Dermis blood vessel endothelial cell (primary cell): Measurements from ENCODE around the gene PLA2G2F. TPM values are rescaled to one million over a fixed set of nuclear protein-coding genes. Genes with fewer than 3 reads are reported as not detected.

Experiments used
- DNase-seq: peaks from one replicate; pipeline ENCODE4 v3.0.0; 2010
- total RNA-seq: library from RNA; depleted of rRNA; stranded (reverse); fragments of >200 nt; gene quantifications from 2 replicates; pipeline ENCODE4 v1.2.3, GENCODE V29; 2014

Gene PLA2G2F
- total RNA-seq, 1 donor from 2014 or later, result not detected

DNA sequence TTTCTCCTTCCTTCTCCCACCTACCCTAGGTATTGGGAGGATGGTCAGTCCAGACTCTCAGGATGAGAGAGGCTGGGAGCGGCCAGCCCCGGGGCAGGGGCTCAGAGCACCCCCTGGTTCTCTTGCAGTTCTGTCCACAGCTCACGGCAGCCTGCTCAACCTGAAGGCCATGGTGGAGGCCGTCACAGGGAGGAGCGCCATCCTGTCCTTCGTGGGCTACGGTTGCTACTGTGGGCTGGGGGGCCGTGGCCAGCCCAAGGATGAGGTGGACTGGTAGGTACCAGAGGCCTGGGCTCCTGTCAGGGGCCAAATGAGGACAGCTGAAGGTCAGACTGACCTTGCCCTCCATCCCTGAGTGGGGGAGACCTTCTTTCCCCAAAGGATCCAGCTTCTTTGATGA lies 4.2 kb downstream of the PLA2G2F start:
- no peak for DNase-seq

DNA sequence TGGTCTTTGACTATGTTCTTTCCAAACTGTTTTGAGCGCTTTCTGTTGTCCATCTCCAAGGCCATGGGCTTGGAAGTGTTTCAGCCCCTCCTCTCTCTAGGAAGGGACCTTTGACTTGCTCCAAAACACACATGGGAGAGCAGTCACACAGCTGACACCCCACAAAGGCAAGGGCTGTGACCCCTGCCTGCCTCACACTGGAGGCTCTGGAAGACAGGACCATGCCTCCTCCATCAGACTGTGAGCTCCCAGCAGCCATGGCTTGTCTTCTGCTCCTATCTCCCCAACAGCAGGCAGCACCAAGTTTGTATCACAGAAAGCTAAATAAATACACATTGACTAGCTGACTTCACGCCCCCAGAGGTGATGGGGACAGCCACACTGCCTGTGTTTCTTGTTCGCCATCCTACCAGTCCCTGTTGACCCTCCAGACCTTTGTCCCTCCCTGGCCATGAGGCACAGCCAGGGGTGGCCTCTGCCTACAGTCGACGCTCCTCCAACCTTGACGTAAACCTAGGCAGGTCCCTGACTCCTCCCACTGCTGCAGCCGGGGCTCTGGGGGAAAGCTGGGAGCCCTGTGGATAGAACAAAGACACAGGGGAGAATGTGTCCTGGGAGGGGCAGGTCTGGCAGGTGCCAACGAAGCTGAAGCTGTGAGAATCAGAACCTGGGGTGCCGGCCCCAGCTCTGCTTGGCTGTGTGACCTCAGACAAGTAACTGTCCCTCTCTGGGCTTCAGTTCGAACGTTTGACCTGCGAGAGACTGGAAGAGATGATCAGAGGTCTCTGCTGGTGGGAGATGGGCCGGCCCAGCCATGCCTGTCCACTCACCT lies 4.8 kb downstream of the PLA2G2F start:
- DNase-seq, result no peak

DNA sequence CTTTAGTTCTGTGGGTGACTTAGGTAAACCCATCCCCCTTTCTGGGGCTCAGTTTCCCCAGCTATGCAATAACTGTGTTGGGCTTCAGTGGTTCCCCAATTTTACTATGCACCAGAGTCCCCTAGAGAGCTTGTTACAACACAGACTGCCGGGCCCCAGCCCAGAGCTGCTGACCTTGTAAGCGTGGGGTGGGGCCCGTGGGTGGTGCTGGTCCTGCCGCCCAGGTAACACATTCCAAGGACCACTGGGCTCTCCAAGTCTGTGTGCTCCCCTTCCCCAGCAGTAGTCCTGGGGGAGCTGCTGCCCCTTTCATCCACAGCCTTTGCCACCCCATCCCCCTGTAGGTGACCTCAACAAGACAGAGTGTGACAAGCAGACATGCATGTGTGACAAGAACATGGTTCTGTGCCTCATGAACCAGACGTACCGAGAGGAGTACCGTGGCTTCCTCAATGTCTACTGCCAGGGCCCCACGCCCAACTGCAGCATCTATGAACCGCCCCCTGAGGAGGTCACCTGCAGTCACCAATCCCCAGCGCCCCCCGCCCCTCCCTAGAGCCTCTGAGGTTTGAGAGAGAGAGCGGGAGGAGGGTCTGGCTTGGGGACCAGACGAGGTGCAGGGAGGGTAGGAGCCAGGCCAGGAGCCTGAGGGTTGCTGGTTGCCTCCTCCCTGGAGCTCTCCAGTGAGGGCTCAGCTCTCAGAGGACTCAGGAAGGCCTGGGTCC lies 8.9 kb downstream of the PLA2G2F start:
- DNase-seq, result no peak

DNA sequence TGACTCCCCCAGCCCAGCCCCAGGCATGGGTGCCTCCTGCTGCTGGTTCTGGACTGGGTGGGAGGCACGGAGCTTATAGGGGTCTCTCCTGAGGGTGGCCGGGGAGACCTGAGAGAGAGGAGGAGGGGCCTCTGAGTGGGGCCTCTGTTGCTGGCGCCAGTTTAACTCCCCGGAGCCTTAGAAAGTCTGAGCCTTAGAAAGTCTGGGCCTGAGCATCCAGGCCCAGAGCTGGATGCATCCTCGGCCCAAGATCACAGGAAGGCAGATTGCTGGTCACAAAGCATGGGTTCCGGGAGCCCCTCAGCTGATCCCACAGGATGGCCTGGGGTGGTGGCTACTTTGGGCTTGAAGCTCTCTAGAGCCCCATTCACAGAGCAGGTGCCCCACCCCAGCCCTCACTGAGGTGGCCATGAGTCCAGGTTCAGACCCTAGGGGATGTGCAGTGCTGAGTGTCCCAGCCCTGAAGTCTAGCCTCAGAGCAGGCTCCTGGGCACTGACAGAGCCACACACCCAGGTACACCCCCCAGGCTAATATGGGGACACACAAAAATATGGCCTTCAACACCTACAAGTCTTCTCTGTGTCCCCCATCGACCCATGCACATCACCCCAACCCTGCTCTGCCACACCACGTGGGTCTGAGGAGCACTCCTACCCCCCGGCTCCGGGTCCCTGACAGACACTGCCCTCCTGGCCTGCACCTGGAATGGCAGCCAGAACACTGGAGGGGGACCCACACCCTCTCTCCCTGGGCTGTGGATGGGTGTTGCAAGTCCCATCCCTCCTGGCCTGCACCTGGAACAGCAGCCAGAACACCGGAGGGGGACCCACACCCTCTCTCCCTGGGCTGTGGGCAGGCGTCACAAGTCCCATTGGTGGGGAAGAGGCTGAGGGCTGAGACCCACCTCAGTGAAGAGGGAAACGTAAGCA lies 9.7 kb downstream of the PLA2G2F start:
- DNase-seq, result no peak

DNA sequence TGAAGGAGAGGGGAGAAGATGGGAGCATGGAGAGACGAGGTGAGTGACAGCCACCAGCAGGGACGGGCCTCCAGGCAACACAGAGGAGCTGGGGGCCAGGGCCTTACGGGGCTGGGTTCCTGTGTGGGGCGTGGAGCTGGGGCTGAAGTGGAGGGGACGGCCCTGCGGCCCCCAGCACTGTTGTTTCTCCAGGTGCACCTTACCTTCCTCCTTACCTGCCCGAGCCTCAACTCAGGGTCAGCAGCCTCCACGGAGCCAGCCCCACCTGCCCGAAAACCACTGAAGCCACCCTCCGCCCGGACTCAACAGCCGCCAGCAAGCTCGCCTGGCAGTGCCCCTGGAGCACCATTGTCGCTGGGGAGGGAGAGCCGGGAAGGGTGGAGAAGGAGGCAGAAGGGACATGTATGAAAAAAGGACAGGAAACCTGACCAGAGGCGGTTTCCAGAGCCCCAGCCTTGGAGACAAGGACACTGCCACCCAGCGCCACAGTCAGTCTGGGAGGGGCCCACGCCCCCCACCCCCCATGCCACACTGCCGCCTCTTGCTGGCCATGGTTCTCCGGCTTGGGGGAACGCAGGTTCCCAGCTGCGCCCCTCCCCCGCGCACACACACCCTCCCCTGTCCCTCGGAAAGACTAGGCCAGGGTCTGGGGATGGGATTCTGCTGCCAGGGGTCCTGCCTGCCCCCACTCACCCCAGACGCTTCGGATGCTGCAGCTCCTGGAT lies 10.6 kb downstream of the PLA2G2F start:
- DNase-seq, result no peak

DNA sequence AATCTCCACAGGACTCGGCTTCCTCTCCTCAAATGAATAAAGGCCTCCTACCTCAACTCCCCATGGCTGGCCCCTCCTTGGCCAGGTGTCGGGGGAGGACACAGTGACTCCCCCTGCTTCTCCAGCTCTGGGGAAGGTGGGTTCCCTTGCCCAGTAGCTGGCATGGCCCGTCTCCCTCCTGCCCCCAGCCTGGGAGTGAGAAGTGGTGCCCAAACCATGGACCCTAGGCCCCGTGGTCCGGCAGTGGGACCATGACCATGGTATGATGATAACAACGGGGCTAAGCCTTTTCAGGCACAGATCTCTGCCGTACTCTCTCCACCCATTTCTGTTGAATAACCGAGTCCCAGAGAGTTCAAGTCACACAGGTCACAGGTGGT lies 11.2 kb downstream of the PLA2G2F start:
- DNase-seq, result no peak

DNA sequence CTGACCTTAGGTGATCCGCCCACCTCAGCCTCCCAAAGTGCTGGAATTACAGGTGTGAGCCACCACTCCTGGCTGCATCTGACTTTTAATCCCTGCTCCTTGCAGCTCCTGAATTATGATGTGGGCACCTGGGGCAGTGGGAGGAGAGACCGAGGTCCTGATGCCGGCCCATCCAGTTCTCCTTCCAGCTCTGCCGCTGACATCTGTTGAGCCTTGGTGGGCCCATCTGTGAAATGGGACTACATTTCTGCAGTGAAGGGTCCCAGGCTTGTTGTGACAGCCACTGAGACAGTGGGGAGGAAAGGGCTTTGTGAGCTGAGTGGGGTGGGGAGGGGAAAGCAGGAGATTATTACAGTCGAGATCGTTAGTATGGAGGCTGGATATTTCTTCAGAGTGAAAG lies 11.8 kb downstream of the PLA2G2F start:
- no peak for DNase-seq

DNA sequence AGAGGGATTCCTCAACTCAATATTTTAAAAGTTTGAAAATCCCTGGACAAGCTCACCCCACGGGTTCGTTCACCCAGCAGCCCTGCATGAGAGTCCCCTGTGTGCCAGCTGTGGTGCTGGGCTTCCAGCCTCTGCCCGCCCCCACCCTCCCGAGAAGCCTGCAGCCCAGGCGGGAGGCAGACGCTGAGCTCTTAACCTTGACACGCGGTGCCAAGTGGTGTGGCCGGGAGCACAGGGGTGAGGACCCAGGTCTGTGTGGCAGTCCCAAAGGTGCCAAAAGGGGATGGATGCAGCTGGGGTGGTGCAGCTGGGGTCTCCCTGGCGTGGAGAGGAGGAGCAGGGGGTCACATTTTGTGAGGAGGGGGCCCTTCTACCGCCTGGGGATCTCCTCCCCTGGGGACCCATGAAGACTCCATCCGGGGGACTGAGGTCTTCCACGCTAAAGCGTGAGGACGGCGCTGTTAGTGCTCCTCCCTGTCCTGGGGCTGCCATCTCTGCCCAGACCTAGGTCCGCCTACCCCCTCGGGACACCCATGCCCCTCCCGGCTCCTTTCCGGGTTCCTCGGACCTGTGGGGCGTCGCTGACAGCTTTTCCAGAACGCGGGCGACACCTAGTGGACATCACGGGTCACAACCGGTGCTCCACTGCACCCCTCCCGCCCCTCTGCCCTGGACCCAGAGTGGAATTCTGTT lies 12.9 kb downstream of the PLA2G2F start:
- DNase-seq, result peak; percentile 72

DNA sequence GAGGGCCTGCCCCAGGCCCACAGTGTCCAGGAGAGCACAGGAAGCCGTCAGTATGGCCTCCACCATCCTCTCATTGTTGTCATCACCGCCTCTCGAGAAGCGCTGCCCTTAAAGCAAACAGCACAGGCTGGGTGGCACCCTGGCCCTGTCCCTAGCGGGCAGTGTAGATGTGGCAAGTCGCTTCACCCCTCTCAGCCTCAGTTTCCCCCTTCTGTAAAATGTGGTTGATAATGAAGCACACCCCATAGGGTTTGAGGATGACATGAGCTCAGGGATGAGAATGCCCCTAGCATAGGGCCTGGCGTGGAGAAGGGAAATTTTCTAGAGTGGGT lies 13.4 kb downstream of the PLA2G2F start:
- no peak for DNase-seq

DNA sequence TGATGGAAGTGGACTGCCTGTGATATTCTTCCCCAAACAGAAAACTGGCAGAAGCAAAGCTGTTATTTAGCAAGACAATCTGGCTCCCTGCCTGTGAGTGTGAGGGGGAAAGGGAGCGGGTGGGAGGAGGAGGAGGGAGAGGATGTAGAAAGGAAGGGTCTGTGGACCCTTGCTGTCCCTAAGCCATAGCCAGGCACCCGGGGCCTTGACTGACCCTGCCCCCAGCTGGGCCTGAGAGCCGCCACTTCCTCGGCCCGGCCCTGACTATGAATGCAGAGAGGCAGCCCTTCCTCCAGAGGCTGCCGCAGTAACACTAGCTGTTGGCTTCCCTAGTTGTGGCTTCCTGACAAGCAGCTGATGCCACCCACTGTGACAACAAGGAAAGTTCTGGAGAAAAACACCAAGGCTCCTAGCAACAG lies 13.9 kb downstream of the PLA2G2F start:
- no peak for DNase-seq

DNA sequence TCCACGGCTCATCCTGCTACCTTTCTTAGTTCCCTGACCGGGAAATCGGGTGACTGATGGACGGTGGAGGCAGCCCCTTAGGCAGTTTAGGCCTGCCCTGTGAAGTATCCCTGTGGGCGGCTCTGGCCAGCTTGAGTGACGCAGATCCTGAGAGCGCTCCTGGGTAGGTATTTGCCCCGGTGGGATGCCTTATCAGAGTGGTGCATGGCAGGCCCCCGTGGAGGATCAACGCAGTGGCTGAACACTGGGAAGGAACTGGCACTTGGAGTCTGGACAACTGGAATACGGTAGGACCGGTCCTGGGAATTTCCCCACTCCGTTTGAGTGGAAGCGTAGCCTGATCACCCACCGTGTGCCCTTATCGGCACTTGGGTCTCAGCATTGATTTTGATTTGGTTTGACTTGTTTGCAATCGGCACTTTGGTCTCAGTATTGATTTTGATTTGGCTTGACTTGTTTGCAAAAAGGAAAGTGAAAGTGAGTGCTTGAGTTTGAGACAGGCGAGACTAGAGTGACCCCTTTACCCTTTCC lies 15.2 kb downstream of the PLA2G2F start:
- no peak for DNase-seq

DNA sequence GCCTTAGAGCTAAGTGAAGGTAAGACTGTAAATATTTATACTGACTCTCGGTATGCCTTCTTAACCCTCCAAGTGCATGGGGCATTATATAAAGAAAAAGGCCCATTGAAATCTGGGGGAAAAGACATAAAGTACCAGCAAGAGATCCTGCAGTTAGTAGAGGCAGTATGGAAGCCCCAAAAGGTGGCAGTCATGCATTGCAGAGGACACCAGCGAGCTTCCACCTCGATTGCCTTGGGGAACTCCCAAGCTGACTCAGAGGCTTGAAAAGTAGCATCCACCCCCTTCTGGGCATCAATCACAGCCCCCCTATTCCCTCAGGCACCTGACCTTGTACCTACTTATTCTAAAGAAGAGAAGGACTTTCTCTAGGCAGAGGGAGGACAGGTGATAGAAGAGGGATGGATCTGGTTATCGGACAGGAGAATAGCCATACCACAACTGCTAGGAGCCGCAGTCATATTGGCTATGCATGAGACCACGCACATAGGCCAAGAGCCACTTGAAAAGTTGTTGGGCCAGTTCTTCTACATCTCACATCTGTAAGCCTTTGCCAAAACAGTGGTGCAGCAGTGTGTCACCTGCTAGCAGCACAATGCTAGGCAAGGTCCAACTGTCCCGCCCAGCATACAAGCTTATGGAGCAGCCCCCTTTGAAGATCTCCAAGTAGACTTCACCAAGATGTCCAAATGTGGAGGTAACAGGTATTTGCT lies 19.4 kb downstream of the PLA2G2F start:
- no peak for DNase-seq

DNA sequence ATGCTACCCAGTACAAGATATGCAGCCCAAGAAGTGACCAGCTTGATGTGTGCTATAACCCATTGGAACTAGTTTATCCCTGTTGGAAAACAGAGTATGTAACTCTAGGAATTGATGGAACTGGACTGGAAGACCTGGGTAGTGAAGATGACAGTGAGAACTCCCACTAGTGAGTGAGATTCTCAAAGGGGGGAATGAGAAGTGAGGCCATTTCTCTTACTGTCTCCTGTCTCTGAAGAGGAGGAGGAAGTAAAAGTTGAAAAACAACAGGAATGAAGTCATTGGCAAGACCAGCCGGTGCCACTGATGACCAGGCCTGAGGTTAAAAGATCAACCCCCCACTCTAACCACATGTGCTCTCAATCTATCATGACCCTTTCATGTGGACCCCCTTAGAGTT lies 20.9 kb downstream of the PLA2G2F start:
- peak; percentile 14 for DNase-seq

DNA sequence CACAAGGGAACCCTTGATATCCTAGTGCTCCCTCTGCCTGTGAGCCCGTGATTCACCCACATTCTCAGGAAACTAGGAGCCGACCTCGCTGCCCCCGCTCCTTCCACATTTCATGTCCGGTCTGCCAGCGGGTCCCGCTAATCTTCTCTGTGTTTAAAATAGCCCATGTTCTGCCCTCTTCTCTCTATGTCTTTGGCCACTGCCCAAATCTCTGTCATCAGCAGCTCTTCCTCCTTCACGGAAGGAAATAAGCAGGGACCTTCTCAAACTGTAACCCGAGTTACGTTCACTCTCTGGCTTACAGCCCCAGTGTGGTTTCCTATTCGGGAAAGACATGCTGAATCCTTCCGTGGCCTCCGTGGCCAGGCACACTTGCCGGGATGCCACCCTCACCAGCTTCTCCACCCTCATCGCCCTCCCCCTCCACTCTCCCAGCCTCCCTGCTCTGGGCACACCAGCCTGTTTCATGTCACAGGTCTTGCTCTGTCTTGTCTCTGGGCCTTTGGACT lies 25.6 kb downstream of the PLA2G2F start:
- DNase-seq, result peak; percentile 60

DNA sequence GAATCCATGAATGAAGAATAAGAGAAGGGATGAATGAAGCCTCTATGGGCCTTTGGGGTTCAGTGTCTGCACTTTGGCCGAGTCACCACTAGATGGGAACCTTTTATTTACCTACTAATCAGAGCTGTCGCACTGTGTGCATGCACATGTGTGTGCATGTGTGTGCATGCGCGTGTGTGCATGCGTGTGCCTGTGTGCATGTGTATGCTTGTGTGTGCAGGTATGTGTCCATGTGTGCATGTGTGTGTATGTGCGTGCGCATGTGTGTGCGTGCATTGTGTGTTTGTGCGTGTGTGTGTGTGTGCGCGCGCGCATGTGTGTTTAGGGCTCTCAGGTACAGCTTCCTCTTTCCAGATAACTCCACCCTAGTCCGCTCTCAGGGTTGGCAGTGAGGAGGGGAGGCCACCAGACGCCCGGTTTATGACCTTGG lies 26.4 kb downstream of the PLA2G2F start:
- peak; percentile 46 for DNase-seq

DNA sequence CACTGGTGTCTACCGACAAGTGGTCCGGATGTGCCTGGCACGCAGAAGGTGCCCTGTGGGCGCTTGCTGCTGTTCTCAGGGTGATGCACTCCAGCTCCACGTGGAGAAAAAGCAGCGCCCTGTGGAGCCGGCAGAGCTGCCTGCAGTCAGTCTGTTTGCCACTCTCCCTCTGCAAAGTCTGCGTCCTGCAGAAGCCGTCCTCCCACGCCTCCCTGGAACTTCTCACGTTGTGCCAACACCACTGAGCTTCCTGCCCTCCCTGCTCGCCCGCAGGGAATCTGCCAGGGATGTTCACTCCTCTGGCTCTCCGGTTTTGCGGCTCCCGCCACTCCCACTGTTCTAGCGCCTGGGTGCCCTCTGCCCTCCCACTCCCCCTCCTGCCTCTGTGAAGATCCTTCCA lies 26.9 kb downstream of the PLA2G2F start:
- DNase-seq, result no peak

DNA sequence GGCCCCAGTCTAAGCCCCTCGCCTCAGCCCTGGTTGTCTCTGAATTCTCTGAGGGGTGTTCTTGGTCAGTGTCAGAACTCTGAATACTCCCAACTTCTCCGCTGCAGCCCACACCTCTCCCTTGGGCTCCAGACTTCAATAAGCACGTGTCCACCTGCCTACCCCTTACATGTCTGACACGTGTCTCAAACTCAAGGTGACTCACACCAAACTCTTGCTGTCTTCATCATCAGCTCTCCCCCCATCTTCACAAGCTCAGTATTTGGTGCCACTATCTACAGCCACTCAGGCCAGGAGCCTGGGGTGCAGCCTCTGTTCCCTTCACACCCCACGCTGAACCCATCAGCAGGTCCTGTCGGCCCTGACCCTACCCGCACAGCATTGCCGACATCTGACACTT lies 28.0 kb downstream of the PLA2G2F start:
- DNase-seq, result no peak

DNA sequence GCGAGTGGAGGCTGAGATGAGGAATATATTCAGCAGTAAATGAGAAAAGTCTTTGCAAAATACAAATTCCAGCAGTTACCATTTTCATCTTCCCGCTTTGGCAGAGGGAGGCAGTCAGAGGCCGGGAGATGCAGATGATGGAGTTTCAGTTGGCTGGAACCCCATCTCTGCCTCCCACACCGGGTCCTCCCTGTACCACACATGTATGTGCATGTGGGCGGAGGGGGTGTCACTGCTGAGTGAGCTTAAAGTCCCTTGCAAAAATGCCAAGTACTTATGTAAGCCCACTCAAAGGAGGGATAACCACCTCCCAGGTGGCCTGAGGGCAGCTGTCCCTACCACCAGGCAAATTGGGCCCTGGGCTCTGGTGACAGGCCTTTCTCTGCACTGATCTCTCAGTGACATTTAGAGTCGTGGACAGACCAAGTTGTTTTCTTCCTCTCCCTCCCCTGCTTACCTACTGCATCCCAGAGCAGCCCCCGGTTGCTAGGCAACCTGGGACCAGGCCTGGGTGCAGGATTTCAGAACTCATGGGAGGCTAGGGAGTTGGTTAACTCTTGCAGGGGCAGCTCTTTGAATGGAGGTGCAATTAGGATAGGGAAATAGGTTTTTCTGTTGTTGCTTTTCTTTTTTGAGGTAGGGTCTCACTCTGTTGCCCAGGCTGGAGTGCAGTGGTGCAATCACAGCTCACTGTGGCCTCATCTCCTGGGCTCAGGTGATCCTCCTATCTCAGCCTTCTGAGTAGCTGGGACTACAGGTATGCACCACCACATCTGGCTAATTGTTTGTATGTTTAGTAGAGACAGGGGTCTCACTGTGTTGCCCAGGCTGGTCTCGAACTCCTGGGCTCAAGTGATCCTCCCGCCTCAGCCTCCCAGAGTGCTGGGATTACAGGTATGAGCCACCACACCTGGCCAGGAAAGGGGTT lies 29.7 kb downstream of the PLA2G2F start:
- DNase-seq, result no peak

DNA sequence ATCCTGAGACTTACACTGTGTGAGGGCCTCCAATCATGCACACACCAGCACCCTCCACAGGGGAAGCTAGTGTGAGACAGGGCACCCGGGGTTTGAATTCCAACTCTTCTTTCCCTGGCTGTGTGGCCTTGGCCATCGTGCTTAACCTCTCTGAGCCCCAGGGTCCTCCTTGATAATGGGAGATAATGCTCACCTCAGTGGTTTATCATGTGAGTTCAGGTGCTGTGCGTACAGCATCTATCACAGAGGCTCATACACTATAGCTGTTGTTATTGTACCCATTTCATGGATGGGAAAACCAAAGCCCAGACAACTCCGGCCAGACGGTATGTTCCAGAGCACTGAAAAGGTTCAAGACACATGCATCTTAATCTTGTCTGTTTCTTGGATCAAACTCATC lies 30.8 kb downstream of the PLA2G2F start:
- DNase-seq, result no peak
